HG03025 (cell line): ENCODE results near the gene TOP1.

ENCODE experiments used
- ATAC-seq: cut with Tn5 transposase; IDR thresholded peaks from one replicate; pipeline ENCODE4 v1.9.1; 2021; ENCODE audit warnings: mild to moderate bottlenecking, moderate library complexity; ENCODE audit not compliant: unreplicated experiment, low FRiP score

The TOP1 gene

DNA sequence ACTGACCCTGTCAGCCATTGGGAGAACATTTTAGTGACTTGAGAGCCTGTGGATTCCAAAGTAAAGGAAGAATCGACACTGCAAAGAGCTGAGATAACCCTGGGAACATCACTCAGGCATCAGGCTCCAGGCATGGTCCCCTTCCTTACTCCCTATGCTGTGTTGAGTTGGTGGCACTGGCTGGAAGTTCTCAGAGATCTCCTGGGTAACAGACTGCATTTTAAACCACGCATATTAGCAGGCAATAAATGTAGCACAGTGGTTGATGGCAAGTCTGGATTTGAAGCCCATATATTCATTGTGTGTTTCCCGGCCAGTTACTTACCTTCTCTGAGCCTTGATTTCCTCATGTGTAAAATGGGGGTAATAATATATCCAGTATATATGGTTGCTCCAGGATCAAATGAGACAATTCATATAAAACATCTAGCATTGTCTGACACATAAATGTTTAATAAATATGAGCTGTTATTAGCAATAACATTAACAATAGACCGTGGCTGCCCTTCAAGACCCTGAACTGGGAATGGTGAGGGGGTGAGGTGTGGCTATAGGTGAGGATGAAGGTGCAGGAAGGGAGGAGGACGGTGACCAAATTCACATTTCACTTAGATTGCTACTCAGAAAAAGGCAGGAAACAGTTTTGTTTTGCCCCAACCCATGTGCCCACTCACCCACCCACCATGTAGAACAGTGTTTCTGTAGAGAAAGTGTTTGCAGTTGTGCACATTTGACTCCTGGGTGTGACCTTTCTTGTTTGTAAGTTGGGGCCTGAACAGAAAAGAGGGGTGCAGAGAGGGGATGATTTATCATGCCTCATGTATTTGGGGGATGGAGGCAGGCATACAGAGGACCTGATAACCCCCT is 110.8 kb downstream of the TOP1 start:
- no peak for ATAC-seq

DNA sequence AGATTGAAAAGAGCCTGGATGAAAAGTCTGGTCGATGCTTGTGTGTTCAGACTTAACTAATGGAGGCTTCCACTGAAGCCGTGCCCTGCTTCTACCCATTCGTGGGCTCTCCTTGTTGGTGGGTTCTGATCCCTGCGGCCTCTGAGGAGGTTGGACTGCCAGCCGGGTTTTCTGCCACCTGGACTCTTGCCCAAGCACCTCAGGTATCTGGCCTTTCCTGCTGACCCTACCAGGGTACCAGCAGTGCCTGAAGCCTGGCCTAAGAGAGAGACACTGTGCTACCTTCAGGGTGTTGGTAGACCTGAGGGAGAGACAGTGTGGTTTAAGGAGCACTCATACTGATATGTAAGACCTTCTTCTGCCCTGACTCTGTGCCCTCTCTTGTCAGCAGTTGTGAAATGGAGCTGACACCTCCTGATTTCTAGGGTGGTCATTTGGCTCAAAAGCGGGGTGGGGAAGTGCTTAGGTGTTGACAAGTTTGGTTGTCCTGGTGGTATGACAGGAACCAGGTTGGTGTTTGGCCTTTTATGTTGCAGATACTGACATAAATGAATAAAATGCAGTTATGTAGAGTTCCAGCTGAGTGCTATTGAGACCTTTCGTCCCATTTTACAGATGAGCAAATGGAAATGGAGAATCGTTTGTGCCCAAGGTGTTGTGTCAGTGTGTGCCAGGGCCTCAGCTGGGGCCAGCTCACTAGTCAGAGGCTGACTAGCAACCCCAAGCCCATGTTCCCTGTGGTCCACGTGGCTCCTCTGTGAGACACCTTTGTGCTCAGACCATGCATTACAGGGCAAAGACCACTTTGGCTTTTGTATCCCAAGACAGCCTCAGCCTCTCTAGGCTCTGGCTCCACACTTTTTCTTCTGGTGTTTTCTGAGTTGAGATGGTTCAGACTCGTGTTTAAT is 111.9 kb downstream of the TOP1 start:
- ATAC-seq: no peak

DNA sequence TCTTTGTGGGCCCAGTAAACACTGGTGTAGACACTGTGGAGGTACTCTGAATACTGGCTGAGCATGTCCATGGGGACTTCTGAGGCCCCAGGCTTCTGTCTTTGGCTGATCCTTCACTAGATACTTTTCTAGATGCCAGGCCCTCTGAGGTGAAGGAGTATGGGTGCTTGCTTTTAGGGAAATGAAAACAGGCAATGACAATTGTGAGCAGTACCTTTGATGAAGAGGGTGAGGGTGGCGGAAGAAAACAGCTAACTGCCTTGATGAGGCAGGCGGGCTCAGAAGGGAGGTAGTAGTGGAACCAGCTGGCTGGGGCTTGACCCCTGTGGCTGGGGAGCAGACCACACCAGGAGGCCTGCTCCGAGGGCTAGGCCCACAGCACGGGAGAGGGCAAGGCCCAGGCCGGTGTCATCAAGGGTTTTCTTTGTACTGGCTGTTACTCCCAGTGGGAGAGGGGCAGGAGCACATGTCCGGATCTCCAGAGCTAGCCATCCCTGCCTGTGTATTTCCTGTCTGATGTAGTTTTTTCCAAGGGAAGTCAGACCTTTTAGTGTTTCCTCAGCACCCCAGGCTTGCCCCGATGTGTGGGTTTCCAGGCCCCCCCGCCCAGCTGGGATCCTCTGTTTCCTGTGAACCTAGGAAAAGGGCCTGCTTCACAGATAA is 112.7 kb downstream of the TOP1 start:
- no peak for ATAC-seq

DNA sequence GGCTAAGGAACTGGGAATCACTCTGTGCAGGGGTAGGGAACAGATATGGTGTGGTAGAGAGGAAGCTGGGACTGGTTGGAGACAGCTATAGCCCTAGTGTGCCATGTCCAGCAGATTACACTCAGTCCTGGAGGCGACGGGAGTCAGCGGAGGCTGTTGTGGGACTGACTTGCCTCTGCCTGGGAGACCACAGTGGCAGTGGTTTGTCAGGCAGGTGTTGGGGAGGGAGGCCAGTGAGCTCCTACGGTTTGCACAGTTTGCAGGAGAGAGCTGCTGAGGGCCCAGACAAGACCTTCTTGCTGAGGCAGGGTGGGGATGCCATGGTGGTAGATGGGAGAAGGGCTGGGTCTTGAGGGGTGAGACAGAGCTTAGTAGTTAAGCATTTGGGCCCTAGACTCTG is 113.6 kb downstream of the TOP1 start:
- no peak for ATAC-seq

DNA sequence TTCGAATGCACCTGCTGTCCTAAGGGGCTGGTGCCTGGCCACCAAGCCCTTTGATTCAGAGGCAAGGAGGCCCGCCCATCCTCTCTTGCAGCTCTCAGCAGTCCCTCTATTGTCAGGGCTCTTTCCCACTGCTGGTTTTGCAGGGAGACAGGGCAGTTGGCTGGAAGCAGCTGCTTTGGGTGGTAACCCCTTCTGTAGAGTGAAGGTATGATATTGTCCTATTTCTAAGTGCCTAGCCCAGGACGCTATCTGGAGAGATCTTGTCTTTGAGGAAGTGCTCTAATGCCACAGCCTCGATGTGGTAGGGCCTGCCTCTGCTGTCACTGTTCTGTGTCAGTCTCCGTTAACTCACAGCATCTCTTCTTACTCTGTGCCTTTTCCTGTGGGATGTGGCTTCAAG is 114.3 kb downstream of the TOP1 start:
- ATAC-seq: no peak

DNA sequence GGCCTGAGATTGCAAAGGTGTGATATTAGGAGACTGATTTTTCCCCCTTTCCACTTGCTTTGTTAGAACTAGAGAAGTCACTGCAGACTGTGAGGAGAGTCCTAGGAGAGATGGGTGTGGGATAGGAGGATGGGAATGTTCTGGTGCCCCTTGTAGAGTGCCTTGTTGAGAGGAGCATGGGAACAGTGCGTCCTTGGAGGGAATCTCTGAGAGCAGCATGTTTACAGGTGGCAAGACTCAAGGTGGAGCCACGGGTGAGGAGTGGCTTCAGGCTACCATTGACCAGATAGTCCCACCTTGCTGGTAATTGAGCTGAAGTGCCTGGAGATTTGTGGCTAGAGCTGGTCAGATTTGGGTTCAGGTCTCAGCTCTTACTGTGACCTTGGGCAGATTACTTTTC is 114.7 kb downstream of the TOP1 start:
- ATAC-seq: no peak

DNA sequence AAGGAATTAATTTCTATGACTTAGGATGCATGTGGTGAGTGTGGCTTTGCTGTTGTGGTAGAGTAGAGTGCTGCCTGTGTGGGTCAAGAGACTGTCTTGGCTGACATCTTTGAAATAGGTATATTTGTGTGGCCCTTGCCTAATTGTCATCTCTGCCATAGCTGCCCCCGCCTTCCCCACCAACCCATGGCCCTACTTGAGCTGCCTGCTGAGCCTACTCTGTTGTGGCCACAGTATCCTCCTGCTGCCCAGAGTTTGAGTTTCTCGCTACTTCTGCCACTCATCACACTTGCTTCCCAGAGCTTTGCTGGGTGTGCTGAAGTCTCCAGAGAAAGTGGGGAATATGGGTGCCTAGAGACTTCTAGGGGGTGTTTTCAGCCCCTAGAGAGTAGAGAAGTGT is 116.7 kb downstream of the TOP1 start:
- ATAC-seq: no peak

DNA sequence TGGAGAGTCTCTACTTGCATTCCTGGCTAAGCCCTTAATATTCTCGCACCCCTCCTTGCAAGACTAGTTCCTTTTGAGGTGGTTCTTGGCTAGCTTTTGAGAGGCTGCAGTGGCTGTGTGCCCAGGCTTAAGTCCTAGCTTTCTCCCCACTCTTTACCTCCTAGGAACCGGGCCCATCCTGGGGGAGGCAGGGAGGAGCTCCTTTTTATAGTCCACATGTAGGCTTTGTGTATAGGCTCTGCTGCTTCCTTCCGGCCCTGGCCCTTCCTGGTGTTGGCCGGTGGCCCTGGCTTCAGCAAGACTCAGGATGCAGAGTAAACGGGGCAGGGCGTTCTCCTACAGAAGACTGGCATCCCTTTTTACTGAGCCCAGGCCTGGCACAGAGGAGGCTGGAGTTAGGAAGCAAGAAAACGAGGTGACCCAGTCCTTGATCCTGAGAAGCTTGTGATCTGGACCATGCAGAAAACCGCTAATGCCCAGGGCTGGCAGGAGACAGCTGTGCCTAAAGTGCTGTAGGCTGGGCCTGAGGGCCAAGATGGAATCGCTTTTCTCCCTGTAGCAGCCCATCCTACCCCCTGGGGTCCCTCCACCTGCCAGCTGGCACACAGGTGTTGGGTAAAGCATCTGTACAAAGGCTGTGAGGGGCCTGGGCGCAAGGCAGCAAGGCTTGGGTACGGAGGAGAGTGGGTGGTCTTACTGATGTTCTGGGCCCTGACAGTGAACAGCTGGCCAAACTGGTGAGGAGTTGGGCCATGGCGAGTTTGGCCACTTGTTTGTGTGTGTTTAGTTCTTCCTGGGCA is 117.4 kb downstream of the TOP1 start:
- ATAC-seq: no peak

DNA sequence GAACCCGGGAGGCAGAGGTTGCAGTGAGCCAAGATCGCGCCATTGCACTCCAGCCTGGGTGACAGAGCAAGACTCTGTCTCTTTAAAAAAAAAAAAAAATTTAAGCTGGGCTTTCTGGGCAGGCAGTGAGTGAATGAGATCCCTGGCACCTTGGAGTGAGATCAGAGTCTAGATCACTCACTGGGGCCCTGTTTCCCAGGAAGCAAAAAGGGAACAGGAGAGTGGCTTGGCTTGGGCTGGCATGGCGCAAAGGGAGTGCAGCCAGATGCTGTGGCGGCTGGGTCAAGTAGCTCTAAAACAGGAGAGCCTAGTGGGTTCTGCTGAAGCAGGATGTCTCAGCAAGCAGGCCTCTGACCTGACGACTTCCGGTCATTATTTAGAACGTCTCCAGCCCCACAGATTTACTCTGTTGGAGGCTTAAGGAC is 119.2 kb downstream of the TOP1 start:
- no peak for ATAC-seq

DNA sequence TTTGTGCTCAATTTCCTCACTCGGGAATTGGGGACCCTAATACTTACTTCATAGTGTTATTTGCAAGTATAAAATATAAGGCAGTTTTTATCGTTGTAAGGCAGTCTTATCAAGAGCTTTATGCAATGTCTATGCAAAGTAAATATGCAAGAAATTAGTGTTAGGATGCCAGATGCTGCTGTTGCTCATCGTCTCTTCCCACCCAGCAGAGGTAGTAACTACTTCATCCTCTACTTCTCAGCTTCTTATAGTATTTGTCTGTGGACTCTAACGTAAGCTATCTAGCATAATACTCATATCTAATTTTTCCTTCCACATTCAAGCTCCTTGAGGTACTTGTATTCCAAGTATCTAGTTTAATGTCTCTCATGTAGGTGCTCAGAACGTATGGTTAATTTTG is 120.3 kb downstream of the TOP1 start:
- no peak for ATAC-seq

DNA sequence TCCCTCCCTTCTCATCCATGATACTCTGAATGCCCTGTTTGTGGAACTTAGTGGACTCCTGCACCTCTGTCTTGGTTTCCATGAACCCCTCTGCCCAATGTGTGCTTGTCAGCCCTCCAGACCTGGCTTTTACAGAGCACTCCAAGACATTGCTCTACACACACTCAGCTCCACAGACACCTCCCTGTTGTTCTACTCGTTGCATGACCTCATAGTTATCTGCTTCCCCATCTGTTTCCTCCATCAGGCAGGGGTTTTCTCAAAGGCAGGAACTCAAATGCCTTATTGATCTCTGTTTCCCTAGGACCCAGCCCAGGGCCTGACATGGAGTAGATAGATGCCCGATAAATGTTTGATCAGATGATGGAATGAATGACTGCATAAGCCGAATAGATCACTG is 122.0 kb downstream of the TOP1 start:
- ATAC-seq: no peak

DNA sequence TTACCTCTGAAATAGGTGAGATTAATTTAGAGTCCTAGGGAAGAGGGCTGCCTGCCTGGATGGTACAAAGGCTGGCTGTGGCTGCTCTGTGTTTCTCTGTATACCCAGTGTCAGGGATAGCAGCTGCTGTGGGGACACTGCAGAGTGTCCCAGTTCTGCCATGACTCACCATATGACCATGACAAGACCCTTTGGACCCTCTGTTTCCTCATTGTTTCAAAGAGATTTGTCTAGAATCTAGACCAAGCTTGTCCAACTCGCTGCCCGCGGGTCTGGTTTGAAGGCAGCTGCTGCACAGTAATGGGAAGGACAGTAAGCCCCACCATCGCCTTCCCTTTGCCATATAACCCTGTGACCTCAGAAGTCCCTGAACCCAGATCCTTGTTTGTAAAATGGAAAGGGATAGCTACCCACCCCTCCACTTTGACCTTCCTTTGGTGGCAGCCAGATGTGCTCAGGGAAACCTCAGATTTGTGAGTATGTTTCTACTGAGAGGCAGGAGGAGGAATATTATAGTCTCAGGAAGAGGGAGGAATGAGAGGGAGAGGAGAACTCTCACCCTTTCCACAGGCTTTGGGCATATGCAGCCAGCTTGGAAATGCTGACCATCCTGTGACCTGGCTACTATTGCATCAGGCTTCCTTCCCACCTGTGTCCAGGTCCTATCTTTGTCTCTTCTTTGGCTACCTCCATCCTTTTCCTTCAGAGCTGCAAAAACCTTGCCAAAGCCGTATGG is 122.7 kb downstream of the TOP1 start:
- no peak for ATAC-seq

DNA sequence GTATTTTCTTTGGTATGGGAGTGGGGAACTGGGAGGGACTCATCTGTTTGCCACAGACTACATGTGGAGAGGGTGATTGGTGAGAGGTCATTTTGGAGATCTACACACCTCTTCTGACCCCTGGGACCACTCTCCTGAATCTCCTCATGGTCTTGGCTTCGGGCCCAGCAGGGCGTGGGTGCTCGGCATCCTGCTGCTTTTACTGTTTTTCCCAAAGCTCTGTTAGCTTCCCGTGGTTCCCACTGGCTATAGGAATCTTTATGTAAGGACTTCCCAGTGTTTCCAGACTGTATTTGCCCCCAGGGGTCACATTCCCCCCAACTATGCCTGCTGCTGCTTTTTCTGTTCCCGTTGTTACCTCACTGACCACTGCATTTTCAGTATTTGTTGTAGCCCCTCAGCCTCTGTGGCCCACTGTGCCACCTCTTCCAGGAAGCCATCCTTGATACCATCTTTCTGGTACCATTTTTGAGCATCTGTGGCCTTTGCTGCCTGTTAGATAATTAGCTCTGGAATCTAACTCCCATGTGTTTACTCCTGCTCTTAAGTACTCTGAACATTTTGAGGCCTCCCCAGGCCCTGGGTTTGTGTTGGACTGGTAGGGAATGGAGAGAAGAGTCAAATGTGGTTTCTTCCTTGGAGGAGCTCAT is 123.6 kb downstream of the TOP1 start:
- no peak for ATAC-seq

DNA sequence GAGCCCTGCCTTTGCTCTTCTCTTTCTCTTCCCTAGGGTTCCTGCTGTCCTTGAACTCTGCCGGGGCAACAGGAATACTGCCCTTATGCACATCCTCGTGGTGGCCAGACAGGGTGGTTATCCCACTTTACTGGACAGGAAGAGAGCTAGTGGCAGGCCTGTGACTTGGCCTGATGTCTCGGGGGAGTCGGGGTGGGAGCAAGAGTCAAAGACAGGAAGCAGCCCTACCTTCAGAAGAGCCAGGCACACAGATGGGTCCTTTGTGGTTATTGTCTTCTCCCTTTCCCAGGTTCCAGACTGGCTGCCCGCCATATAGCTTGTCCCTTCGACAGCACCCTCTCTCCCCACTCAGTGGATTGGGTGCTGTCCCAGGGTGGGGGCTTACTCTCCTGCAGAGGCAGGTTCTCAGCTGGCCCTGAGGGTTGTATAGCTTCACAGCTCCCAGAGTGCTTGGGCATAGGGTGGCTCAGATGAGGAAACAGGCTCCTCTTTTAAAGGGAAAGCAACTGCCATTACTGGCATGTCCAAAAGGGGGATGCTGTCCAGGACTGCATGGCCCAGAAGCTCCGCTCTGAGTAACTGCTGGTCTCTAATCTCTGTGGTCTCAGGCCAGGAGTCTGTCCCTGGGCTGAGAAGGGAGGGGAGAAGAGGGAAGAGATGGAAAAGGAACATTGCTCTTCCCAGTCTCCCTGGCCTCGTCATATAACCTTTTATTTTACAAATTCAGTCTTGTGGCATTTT is 126.0 kb downstream of the TOP1 start:
- no peak for ATAC-seq

DNA sequence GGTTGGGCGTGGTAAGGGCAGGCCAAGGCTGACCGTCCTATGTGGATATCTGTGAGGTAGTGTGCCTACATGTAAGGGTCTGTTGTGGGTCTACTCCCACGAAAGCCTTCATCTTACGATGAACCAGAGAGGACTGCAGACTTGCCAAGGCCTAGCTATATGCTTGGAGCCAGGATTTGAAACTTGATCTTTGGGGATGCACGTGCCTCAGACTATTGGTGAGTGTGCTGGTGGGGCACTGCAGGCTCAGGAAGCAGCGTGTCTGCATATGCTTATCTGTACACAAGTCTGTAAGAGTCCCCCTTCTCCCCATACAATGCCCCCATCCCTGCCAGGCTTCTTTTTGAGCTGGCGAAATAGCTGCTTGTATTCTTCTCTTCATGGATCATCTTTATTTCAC is 126.6 kb downstream of the TOP1 start:
- no peak for ATAC-seq

DNA sequence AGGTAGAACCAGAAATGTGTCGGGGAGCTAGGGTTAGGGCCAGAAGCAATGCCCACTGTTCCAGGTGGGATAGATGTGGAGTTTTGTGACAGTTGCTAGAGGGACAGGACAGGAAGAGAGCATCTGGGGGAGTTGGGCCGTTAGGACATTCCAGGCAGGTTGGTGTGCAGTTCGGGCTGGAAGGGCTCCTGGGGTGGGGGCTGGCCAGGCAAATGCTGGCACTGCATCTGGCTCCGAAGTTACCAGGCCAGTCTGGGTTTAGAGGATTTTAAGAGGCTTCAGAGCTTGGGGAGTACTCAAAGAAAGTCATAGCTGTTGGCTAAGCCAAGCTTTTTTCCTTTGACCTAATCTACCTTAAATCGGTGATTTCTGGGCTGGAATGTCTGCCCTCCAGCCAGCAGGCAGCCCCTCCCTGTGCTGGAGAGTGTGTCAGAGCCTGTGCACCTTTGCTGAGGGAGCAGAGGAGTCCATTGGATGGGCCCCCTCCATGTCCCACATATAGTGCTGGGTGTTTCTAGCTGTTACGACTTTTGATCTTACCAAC is 129.5 kb downstream of the TOP1 start:
- no peak for ATAC-seq

DNA sequence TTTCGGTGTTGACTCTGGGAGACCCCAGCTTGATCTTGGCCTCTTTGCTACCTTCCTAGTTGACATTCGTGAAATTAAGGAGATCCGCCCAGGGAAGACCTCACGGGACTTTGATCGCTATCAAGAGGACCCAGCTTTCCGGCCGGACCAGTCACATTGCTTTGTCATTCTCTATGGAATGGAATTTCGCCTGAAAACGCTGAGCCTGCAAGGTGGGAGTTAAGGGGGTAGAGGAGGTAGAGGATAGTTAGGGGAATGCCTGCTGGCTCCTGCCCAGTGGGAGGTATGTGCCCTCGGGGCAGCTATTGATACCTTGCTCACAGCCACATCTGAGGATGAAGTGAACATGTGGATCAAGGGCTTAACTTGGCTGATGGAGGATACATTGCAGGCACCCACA is 130.9 kb downstream of the TOP1 start:
- ATAC-seq: no peak

DNA sequence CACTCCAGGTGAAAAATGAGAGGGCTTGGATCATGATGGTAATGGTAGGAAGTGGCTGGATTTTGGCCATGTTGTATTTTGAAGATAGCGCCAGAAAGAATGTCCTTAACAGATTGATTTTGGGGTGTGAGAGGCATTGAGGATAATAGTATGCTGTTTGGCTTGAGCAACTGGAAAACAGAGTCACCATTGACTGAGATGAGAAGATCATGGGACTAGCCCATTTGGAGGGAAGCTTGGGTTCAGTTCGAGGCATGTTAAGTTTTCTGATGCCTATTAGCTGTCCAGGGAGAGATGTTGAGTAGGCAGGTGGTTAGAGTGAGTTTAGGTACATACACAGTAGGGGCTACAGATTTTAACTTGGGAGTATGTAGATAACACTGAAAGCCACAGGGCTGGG is 132.1 kb downstream of the TOP1 start:
- ATAC-seq: no peak
